ENCODE results near the gene CCDC159. TPM values are rescaled to one million over a fixed set of nuclear protein-coding genes. Genes with fewer than 3 reads are reported as not detected.

The CCDC159 gene
- total RNA-seq, 1 experiment from 2014 or later = 6.8 TPM

- TF ChIP-seq, protein P1, sequence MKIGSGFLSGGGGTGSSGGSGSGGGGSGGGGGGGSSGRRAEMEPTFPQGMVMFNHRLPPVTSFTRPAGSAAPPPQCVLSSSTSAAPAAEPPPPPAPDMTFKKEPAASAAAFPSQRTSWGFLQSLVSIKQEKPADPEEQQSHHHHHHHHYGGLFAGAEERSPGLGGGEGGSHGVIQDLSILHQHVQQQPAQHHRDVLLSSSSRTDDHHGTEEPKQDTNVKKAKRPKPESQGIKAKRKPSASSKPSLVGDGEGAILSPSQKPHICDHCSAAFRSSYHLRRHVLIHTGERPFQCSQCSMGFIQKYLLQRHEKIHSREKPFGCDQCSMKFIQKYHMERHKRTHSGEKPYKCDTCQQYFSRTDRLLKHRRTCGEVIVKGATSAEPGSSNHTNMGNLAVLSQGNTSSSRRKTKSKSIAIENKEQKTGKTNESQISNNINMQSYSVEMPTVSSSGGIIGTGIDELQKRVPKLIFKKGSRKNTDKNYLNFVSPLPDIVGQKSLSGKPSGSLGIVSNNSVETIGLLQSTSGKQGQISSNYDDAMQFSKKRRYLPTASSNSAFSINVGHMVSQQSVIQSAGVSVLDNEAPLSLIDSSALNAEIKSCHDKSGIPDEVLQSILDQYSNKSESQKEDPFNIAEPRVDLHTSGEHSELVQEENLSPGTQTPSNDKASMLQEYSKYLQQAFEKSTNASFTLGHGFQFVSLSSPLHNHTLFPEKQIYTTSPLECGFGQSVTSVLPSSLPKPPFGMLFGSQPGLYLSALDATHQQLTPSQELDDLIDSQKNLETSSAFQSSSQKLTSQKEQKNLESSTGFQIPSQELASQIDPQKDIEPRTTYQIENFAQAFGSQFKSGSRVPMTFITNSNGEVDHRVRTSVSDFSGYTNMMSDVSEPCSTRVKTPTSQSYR (CRISPR knock-in tag; IDR thresholded peaks at IDR 0.05) = no peak
- no peak for TF ChIP-seq NFYB (CRISPR knock-in tag; conservative IDR thresholded peaks at IDR 0.05; ENCODE audit: low read depth)
Observed at GRCh38 chr19:11400798-11401197, 54.5 kb downstream of the CCDC159 start (continued).

DNA sequence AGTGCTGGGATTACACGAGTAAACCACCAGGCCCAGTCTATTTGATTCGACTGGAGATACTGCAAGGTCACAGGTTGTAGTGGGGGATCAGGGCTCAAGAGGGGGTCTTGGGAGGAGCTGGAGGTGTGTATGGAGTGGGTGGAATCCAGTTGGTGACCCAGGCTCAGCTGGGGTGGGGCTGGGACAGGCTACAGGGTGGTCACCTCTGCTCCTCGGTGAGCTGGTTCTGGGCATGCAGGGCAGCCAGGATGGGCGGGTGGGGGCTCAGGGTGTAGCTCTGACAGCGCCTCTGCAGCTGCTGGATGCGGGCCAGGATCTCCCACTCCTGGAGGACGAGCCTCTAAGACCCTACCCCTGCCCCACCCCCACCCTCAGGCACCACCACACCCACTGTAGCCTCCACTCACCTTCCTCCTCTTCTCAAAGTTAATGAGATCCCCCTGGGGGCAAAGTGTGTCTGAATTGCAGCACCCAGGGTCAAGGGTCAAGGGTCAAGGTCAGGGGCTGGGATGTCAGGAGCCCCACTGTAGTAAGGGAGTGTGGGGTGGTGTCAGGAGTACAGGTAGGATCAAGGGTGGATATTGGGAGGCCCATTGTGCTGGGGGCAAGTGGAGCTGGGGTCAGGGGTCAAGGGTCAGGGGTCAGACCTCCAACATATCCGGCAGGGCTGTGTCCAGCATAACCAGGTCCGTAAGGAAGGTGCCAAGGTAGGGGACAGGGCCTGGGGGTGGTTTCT is 55.7 kb downstream of the CCDC159 start:
- no peak overlapping the region for H3K27ac Mint-ChIP-seq
- no peak for DNase-seq (ENCODE audit: low spot score)
- peaks cover 40% of the 10 kb centered on the region for H3K36me3 Mint-ChIP-seq
- no peaks in the 10 kb centered on the region for H3K9me3 Mint-ChIP-seq
- H3K4me1 Mint-ChIP-seq = no peaks in the 10 kb centered on the region
- no peak overlapping the region for H3K4me3 Mint-ChIP-seq
- ATAC-seq = no peak
- no peaks in the 10 kb centered on the region for H3K27me3 Mint-ChIP-seq (ENCODE audit: low read depth)
- CTCF ChIA-PET = interaction anchor here (1.1 to 2.4 kb wide), 4 partner anchors 11 to 21 kb away, joined by 3 to 10 read pairs (median 6); no protein-coding TSS in a partner anchor
- POLR2A ChIA-PET = interaction anchor here (1.1 kb wide), 1 partner anchor 20 kb away, joined by 4 read pairs; no protein-coding TSS in a partner anchor
- TF ChIP-seq, protein P2, sequence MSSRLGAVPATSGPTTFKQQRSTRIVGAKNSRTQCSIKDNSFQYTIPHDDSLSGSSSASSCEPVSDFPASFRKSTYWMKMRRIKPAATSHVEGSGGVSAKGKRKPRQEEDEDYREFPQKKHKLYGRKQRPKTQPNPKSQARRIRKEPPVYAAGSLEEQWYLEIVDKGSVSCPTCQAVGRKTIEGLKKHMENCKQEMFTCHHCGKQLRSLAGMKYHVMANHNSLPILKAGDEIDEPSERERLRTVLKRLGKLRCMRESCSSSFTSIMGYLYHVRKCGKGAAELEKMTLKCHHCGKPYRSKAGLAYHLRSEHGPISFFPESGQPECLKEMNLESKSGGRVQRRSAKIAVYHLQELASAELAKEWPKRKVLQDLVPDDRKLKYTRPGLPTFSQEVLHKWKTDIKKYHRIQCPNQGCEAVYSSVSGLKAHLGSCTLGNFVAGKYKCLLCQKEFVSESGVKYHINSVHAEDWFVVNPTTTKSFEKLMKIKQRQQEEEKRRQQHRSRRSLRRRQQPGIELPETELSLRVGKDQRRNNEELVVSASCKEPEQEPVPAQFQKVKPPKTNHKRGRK (CRISPR knock-in tag; IDR thresholded peaks at IDR 0.05; ENCODE audit: borderline replicate concordance) = no peak
- TF ChIP-seq GTF2I (CRISPR knock-in tag; conservative IDR thresholded peaks at IDR 0.05) (no peak), JAZF1 (CRISPR knock-in tag; IDR thresholded peaks at IDR 0.05) (no peak), ZNF317 (CRISPR knock-in tag; IDR thresholded peaks at IDR 0.05; ENCODE audit: borderline replicate concordance, low read depth) (no peak), NFE2L1 (CRISPR knock-in tag; IDR thresholded peaks at IDR 0.05) (no peak), IRF1 (CRISPR knock-in tag; IDR thresholded peaks at IDR 0.05) (no peak), PRRX2 (CRISPR knock-in tag; IDR thresholded peaks at IDR 0.05) (no peak), SMAD3 (CRISPR knock-in tag; IDR thresholded peaks at IDR 0.05; ENCODE audit: borderline replicate concordance) (no peak), NFATC4 (CRISPR knock-in tag; IDR thresholded peaks at IDR 0.05) (no peak), ZNF219 (CRISPR knock-in tag; IDR thresholded peaks at IDR 0.05; ENCODE audit: borderline replicate concordance) (no peak)
- TF ChIP-seq, protein P3, sequence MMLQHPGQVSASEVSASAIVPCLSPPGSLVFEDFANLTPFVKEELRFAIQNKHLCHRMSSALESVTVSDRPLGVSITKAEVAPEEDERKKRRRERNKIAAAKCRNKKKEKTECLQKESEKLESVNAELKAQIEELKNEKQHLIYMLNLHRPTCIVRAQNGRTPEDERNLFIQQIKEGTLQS (CRISPR knock-in tag; conservative IDR thresholded peaks at IDR 0.05) = no peak
- TF ChIP-seq, protein P4, sequence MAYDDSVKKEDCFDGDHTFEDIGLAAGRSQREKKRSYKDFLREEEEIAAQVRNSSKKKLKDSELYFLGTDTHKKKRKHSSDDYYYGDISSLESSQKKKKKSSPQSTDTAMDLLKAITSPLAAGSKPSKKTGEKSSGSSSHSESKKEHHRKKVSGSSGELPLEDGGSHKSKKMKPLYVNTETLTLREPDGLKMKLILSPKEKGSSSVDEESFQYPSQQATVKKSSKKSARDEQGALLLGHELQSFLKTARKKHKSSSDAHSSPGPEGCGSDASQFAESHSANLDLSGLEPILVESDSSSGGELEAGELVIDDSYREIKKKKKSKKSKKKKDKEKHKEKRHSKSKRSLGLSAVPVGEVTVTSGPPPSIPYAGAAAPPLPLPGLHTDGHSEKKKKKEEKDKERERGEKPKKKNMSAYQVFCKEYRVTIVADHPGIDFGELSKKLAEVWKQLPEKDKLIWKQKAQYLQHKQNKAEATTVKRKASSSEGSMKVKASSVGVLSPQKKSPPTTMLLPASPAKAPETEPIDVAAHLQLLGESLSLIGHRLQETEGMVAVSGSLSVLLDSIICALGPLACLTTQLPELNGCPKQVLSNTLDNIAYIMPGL (CRISPR knock-in tag; IDR thresholded peaks at IDR 0.05) = no peak

Other genes with a start within 250 kb of the CCDC159 start
- gene SPC24, start 190.7 kb upstream of the CCDC159 start, total RNA-seq (2021) = 52.0 to 62.2 TPM (median 58.3 TPM) in 3 replicates
- 31.8 to 35.1 TPM (median 33.2 TPM) in 3 replicates for gene KANK2, start 149.0 kb upstream of the CCDC159 start, total RNA-seq (2021)
- 0.30 TPM in 1 of 3 replicates, not detected in the others for gene ANGPTL8, start 106.9 kb upstream of the CCDC159 start, total RNA-seq (2021)
- gene DOCK6, start 84.0 kb upstream of the CCDC159 start, total RNA-seq (2021) = 88.8 to 100 TPM (median 90.7 TPM) in 3 replicates
- gene TSPAN16, start 50.4 kb upstream of the CCDC159 start, total RNA-seq (2021) = 0.30 TPM in 1 of 3 replicates, not detected in the others
- gene RAB3D, start 6.9 kb upstream of the CCDC159 start, total RNA-seq (2021) = 18.9 to 27.8 TPM (median 27.0 TPM) in 3 replicates
- 69.9 to 78.3 TPM (median 76.0 TPM) in 3 replicates for gene TMEM205, start 251 bp upstream of the CCDC159 start, total RNA-seq (2021)
- gene PLPPR2, start 8.9 kb downstream of the CCDC159 start, total RNA-seq (2021) = 7.5 to 9.6 TPM (median 8.4 TPM) in 3 replicates
- gene SWSAP1, start 28.1 kb downstream of the CCDC159 start, total RNA-seq (2021) = 2.4 to 3.9 TPM (median 3.0 TPM) in 3 replicates
- 16.8 to 20.9 TPM (median 20.4 TPM) in 3 replicates for gene EPOR, start 37.8 kb downstream of the CCDC159 start, total RNA-seq (2021)
- gene RGL3, start 72.8 kb downstream of the CCDC159 start, total RNA-seq (2021) = 69.0 to 88.3 TPM (median 86.0 TPM) in 3 replicates
- gene ODAD3, start 88.6 kb downstream of the CCDC159 start, total RNA-seq (2021) = 4.1 to 5.8 TPM (median 4.8 TPM) in 3 replicates
- gene PRKCSH, start 89.1 kb downstream of the CCDC159 start, total RNA-seq (2021) = 396 to 405 TPM (median 402 TPM) in 3 replicates
- gene ELAVL3, start 134.5 kb downstream of the CCDC159 start, total RNA-seq (2021) = 1.4 to 3.0 TPM (median 1.6 TPM) in 3 replicates
- 10.3 to 13.4 TPM (median 11.5 TPM) in 3 replicates for gene ZNF653, start 159.3 kb downstream of the CCDC159 start, total RNA-seq (2021)
- 56.4 to 64.1 TPM (median 61.7 TPM) in 3 replicates for gene ECSIT, start 182.6 kb downstream of the CCDC159 start, total RNA-seq (2021)
- gene CNN1, start 192.3 kb downstream of the CCDC159 start, total RNA-seq (2021) = 16.0 to 18.0 TPM (median 17.4 TPM) in 3 replicates
- gene ELOF1, start 212.7 kb downstream of the CCDC159 start, total RNA-seq (2021) = 70.9 to 86.0 TPM (median 73.4 TPM) in 3 replicates
- gene ACP5, start 231.1 kb downstream of the CCDC159 start, total RNA-seq (2021) = 8.6 to 14.3 TPM (median 11.8 TPM) in 3 replicates